Activated T-cell treated with anti-CD3 and anti-CD28 coated beads, Interleukin-2, amount 50 U/mL, for 48 hours (primary cell): ENCODE measurements around the gene MATN1.

Experiments used
- DNase-seq, 2 experiments: peaks; one replicate each; pipeline ENCODE4 v3.0.0-alpha.2; 2020

The MATN1 gene

DNA sequence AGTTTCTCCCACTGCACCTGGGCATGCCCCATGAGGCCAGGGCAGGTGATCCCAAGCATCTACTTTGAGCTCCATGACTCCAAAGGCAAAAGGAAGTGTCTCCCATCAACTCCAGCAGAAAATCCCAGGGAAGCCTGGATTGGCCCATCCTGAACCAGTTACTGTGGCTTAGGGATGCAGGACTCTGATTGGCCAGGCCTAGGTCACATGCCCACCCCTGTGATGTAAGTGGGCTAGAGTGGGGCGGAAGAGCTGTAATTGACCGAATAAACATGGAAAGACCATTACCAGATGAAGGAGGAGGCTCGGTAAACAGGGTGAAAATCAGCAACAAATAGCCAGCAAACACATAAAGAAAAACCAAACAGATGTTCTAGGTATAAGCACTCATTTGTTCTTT, 45.2 kb downstream of the MATN1 start:
- DNase-seq: no peak

DNA sequence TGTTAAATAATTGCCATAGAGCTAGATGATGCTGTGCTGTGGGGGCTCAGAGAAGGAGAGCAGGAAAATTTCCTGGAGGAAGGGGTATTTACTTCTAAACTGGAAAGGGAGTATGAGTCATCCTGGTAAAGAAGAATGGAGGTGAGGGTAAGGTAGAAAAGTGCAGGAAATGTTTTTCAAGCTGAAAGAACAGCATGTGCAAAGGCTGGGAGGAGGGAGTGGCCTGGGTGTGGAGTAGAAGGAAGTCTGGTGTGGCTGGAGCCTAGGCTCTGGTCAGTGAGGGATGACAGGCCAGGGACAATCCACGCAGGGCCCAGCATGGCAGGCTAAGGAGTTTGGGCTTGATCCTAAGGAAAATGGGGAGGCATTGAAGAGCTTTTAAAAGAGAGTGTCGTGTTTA, 45.9 kb downstream of the MATN1 start:
- no peak for DNase-seq

DNA sequence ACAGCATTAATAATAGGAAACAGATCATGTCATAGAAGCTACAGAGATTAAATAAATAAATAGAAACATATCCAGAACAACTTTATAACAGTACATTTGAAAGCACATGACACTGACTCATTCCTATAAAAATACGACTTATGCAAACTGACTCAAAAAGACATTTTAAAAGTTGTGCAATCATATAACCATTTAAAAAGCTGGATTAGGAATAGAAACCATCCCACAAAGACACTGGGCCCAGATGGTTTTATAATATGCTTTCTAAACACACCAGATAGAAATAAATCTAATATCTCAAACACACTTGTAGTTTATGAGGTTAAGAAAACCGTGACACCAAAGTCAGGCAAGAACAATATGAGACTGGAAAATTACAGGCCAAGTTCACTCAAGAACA, 47.6 kb downstream of the MATN1 start:
- DNase-seq: no peak

DNA sequence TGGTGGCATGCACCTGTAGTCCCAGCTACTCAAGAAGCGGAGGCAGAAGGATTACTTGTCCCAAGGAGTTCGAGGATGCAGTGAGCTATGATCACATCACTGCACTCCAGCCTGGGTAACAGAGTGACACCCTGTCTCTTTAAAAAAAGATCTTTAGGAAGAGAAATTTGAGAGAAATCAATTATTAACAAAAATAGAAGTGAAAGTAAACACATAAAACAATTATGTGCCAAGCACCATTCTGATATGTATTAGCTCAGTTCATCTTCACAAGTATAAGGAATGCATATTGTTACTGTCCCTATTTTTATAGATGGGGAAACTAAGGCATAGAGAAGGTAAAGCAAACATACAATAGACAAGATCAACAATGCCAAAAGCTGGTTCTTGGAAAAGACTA, 48.1 kb downstream of the MATN1 start:
- DNase-seq: no peak

DNA sequence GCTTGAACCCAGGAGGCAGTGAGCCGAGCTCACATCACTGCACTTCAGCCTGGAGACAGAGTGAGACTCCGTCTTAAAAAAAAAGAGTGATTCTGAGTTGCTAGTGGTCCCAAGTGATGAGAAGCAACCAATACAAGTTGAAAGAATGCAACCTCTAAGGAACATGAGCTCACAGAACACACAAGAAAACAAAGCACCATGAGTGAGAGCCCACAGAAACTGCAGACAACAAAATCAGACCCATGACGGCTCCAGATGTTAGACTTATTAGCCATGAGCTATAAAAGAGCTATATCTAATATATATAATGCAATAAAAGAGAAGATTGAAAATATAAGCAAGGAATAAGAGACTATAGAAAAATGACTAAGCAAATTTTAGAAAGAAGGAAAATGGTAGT, 50.0 kb downstream of the MATN1 start:
- no peak for DNase-seq

DNA sequence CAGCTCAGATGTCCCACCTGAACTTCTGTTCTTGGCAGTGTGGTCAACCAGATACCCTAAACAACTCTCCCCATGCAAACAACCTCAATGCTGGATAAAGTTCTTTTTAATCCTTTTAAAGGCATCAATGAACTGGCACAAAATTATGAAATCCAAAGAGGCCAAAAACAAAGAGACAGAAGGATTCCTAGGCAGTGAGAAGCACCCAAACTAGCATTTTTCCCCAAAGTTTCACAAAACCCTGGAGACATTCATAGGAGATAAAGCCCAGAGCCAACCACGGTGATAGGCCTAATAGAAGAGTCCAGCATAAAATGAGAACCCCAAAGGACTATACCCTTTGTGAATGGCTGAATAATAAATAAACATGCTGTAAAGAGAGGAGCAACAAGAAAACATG, 50.7 kb downstream of the MATN1 start:
- DNase-seq: no peak

DNA sequence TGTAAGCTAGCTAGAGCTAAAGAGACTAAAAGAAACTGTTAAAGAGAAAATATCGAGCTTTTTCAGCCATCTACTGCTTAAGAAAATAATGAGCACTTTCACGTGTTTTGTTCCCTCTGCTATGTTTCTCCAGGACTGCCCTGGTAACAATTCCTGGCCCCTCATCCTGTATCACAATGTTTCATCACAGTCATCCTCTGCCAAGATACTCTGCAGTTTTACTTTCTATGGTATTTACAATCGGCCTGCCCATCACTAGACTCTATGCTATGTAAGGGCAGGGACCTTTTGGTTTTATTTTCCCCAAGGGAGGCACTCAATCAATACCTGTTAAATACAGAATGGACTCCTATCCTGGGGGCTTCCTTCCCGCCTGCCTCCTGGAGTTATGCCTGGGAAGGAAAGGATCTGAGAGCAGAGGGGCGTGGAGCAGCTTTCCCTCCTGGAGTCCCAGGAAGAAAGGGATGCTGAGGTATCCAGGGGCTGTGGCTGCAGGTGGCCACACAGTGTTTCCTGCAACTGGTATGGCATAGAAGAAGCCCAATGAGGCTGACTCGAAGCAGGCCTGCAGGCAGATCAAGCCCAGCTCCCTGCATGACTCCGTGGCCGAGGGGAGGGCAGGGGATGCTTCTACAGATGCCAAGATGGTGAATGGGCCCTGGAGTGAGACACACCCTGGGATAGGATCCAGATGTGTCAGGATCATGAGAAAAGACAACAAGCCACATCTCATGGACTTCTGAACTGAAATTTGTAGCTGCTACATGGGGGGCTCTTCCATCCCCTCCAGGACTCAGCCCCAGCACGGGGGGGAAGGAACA, 52.9 kb downstream of the MATN1 start:
- no peak for DNase-seq

DNA sequence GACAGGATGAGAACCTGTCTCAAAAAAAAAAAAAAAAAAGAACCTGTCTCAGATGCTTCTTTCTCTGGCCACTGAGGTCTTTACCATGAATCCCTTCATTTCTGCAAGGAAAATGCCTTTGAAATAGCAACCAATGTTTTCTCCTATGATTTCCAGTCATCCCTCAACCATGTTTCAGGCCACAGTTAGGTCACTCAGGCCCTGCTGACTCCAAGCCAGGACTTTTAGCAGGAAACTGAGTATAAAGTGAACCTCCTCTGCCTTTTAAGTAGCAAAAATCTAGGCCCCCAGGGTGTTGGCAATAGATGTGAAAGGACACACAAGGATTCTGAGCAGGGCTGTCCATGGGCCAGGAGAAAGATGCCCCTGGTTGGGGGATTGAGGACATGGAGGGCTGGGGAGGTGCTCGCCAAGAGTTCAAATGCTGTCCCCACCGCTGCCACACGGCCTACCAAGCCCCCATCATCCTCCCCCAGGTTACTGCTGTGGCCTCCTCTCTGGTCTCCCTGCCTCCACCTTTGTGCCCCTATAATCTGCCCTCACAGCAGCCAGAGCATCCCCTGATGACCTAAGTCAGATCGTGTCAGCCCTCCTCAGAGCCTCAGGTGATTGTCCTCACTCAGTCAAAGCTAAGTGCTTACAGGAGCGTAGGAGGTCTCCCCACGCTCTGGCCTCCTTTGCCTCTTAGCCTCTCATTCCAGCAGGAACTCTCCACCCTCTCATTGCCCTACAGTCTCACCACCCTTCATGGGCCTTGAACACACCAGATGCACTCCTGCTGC, 54.6 kb downstream of the MATN1 start:
- DNase-seq: no peak

DNA sequence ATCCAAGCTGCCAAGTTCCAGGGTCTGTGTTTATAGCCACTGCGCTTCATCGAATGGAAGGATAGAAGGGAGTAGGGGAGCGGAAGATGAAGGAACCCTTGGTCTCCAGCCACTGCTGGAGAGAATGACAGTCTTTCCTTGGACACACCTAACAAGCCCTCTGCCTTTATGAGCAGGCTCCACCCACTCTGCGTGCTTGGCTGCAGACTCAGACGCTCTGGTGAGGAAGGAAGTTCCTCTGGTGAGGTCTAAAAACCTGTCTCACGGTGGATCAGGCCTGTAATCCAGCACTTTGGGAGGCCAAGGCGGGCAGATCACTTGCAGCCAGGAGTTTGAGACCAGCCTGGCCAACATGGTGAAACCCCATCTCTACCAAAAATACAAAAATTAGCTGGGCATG, 55.4 kb downstream of the MATN1 start:
- DNase-seq: no peak

DNA sequence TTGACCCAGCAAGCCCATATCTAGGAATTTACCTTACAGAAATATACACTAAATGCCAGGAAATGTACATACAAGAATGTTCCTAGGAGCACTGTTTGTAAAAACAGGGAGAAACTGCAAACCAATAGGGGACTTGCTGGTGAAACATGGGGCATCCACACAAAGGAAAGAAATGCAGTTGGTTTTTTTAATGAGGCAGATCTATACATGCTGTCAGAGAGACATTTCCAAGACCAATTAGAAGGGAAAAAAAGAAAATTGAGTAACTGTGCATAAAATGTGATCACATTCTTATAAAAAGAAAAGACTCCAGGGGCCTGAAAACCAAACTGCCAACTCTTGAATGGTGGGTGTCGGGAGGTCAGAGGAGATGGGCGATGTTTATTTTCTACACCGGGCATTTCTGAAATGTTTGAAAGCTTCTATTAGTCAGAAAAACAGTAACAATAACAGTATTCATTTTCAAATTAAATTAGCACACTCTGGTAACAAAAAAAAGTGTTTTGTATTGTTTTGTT, 56.6 kb downstream of the MATN1 start:
- no peak for DNase-seq

DNA sequence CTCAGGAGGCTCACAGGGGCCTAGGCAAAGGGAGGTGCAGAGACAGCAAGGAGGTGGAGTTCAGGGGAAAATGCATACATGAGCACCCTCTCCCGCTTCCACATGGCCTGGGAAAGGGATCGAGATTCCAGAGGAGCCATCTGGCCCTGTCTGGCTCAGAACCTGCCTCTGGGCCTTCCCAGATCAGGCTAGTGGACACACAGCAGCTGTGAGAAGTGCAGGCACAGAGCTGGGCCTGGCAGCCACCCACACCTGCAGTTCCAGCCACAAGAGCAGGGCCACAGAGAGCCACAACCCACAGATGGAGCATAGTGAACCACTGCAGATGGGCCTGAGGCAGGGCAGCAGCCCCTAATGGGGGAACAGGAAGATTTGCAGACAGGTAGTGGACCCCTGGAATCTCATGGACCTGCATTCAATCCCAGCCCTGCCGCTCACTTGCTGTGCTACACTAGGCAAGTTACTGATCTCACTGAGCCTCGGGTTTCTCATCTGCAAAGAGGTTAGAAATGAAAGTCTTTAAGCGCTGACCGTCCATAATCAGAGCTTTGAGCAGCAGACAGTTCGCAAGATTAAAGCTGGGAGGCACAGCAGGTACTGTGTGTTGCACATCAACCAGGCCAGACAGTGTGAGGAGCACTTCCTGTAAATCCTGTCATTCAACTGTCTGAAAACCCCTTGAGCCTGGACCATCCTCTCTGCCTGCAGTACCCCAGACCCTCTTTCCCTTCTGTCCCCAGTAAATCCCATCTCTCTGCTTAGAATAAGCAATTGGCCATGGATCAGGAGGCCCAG, 58.0 kb downstream of the MATN1 start:
- DNase-seq: no peak

DNA sequence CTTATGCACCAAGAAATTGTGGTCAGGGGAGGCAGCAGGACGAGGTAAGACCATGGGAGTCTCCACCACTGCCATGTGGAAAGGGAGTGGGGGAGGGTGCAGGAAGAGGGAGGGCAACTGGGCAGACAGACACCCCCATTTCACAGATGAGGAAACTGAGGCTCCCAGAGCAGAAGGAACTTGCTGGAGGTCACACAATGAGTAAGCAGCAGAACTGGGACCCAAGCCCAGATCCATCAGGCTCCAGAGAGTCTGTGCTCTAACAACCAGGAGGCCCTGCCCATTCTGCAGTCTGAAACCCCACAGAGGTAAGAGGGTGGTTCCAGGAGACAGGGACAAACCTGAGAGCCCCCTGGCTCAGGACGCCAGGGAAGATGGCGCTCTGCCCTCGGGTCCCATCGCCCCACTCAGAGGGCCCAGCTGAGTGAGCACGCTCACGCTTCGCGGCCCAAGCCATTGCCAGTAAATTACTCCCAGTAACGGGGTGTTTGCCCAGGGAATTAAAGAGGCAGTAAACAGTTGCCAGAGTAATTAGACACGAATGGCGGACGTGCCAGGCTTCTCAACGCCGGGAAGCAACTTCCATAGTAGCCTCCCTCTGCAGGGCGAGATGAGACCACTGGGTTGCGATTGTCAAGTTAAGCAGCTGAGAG, 59.2 kb downstream of the MATN1 start:
- DNase-seq: no peak

DNA sequence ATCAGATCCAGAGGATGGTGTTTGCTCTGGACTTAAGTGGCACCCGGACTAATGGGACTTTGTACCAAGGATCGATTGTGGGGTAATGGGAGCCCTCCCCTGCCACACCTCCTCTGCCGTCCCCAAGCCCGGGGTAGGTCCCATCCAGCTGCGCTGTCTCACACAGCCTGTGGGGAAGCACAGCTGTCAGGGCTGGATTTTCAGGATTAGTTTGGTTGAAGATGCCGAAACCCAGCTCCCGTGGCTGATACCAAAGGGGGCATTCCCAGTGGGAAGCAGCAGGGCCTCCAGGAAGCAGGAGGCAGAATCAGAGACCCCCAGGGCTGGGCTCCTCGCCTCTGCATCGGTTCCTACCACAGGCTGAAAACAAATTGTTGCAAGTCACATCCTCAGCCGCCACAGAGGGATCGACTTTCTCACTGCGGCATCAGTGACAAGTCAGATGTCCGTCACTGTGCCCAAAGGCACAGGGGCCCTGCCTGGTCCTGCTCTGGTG, 59.7 kb downstream of the MATN1 start:
- DNase-seq: no peak

DNA sequence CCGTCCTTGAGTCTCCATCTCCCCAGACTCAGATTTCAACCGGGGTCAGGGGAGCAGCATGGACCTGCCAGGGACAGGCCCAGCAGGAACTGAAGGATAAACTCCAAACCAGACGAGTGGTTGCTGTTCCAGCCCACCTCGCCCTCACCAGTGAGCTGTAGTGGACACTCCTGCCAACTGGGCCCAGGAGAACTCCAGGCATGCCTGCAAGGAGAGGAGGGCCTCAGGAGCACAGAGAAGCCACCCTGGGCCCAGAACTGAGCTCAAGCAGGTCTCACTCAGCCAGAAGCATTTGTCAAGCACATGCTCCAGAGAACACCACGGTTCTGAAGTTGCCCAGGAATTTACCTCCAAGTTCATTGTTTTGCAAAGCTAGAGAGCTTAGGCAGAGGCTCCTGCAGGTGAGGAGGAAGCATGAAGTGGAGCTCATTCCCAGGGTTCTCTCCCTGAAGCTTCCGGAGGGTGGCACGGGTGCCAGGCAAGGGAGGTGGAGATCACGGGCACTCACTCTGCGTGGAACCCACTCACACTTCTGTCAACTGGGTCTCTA, 61.0 kb downstream of the MATN1 start:
- no peak for DNase-seq

DNA sequence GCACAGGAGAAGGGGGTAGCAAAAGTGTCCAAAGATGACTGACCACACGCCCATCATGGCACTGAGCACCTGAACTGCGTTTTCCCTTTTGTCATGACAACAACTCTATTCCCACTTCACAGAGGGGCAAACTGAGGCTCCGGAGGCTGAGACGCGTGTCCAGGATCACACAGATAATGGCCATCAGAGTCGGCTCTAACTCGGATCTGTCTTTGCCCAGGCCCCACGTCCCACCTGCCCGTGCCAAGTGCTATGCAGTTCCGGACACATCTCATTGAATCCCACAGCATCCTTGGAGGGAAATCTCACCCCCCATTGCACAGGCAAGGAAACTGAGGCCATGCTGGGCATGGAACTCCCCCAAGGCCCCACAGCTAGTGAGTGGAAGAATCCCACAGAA, 62.1 kb downstream of the MATN1 start:
- DNase-seq: no peak
